Common myeloid progenitor, CD34-positive (primary cell): ENCODE results near the gene CTSE.
A peak's percentile ranks its signal among the peaks of the same experiment; 100 is the strongest.

Experiments
- CTCF ChIA-PET: fragments of 350-600 bp; sonication (Branson Sonifier 250); formaldehyde crosslinking; loops from one replicate; lab custom pipeline; 2021; ENCODE audit warnings: antibody characterized with exemption; lab: Charles Lee
- POLR2A ChIA-PET: fragments of 350-600 bp; sonication (Branson Sonifier 250); formaldehyde crosslinking; loops from one replicate; lab custom pipeline; 2021; ENCODE audit warnings: antibody characterized with exemption; lab: Charles Lee
- DNase-seq, 3 donors: peaks; one replicate each; pipeline versions ENCODE4 v3.0.0 to v3.0.0-alpha.2; 2013
- H3K27ac ChIP-seq, 2 experiments: 1 replicate in 1 of 2; 2 replicates in 1 of 2; pipeline ENCODE4 v1.7.0; 2013; ENCODE audit warnings: inconsistent platforms in 2 of 2, low read length in 2 of 2, mild to moderate bottlenecking in 2 of 2, low read depth in 1 of 2, moderate library complexity in 1 of 2; ENCODE audit not compliant: severe bottlenecking in 2 of 2, insufficient read depth in 1 of 2, poor library complexity in 1 of 2
- H3K27me3 ChIP-seq, 5 experiments: replicated peaks in 2 of 5; 1 replicate in 3 of 5; 2 replicates in 2 of 5; pipeline versions ENCODE4 v1.6.1 to v1.7.0; 2013; ENCODE audit warnings: low read length in 4 of 5, mild to moderate bottlenecking in 2 of 5, moderate library complexity in 2 of 5, inconsistent platforms in 1 of 5; ENCODE audit not compliant: insufficient read depth in 5 of 5, control insufficient read depth in 4 of 5
- H3K36me3 ChIP-seq, 4 experiments: 1 replicate in 2 of 4; 2 replicates in 2 of 4; pipeline versions ENCODE4 v1.6.1 to v1.7.0; 2013; ENCODE audit warnings: low read length in 3 of 4, control low read depth in 1 of 4, mild to moderate bottlenecking in 1 of 4; ENCODE audit not compliant: control insufficient read depth in 4 of 4, insufficient read depth in 4 of 4
- H3K4me1 ChIP-seq, 4 experiments: 1 replicate in 3 of 4; 2 replicates in 1 of 4; pipeline versions ENCODE4 v1.6.1 to v1.7.1; 2013; ENCODE audit warnings: low read length in 3 of 4, mild to moderate bottlenecking in 3 of 4, control low read depth in 1 of 4, inconsistent platforms in 1 of 4, moderate library complexity in 1 of 4; ENCODE audit not compliant: control insufficient read depth in 4 of 4, insufficient read depth in 4 of 4; ENCODE audit errors: control extremely low read depth in 1 of 4
- H3K4me3 ChIP-seq, 7 experiments: 1 replicate in 4 of 7; 2 replicates in 3 of 7; pipeline versions ENCODE4 v1.5.1 to v1.7.0; 2013; ENCODE audit warnings: mild to moderate bottlenecking in 7 of 7, low read length in 6 of 7, moderate library complexity in 6 of 7, inconsistent platforms in 2 of 7, low read depth in 2 of 7, control low read depth in 1 of 7; ENCODE audit not compliant: insufficient read depth in 4 of 7, control insufficient read depth in 1 of 7; ENCODE audit errors: extremely low read depth in 1 of 7
- H3K9me3 ChIP-seq, 5 experiments: 1 replicate in 4 of 5; 2 replicates in 1 of 5; pipeline versions ENCODE4 v1.6.1 to v1.7.1; 2013; ENCODE audit warnings: low read length in 4 of 5, mild to moderate bottlenecking in 2 of 5, inconsistent platforms in 1 of 5, low read depth in 1 of 5, moderate library complexity in 1 of 5; ENCODE audit not compliant: control insufficient read depth in 4 of 5, insufficient read depth in 2 of 5; ENCODE audit errors: control extremely low read depth in 1 of 5
- WGBS: methylation state at CpG from one replicate; pipeline ENCODE4 v1.1.5; 2013; ENCODE audit not compliant: insufficient coverage; 5-methylcytosine and 5-hydroxymethylcytosine counted together

The CTSE gene

GRCh38 chr1:205986861-205987260, 36.8 kb downstream of the CTSE start:
- H3K27ac ChIP-seq, result no peak overlapping the region
- H3K4me1 ChIP-seq, result peaks cover 0 to 13% (median 6%) of the 10 kb centered on the region in 4 experiments
- CTCF ChIA-PET, result interaction anchor here (0.7 to 12.2 kb wide), 8 partner anchors 9 to 195 kb away, joined by 3 to 173 read pairs (median 34); partner anchors contain the start of gene CTSE
- no peaks in the 10 kb centered on the region for H3K27me3 ChIP-seq
- H3K36me3 ChIP-seq, result peaks cover 0 to 48% (median 0%) of the 10 kb centered on the region in 4 experiments
- no CpG with 5 or more reads among the region's 2 CpGs for WGBS
- no peak for DNase-seq
- POLR2A ChIA-PET, result no interaction called here
- H3K9me3 ChIP-seq, result no peaks in the 10 kb centered on the region
- H3K4me3 ChIP-seq, result no peak overlapping the region

DNA sequence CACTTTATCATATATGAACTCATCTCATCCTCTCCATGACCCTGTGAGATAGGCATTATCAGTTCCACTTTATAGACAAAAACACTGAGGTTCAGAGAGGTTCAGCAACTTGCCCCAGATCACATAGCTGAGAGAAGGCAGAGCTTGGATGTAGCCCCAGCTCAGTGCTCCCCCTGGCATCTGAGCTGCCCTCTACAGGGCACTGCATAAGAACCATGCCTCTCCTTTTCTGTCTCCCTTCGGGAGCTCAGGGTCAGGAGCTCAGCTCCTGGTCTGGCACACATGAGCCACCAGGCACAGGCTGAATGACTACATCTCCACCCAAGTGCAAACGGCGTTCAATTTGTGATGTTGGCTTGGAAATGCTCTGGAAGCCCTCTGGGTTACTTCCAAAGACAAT, 37.4 kb downstream of the CTSE start:
- no peak overlapping the region for H3K27ac ChIP-seq
- CTCF ChIA-PET, result interaction anchor here (0.8 to 12.2 kb wide), 11 partner anchors 9 to 194 kb away, joined by 3 to 247 read pairs (median 20); partner anchors contain the start of gene CTSE
- no peak overlapping the region for H3K4me3 ChIP-seq
- POLR2A ChIA-PET, result no interaction called here
- no peak for DNase-seq
- peaks cover 0 to 11% (median 6%) of the 10 kb centered on the region in 4 experiments for H3K4me1 ChIP-seq
- H3K36me3 ChIP-seq, result peaks cover 0 to 45% (median 0%) of the 10 kb centered on the region in 4 experiments
- H3K27me3 ChIP-seq, result no peaks in the 10 kb centered on the region
- no peaks in the 10 kb centered on the region for H3K9me3 ChIP-seq
- WGBS, result 100% methylated on average over 1 of the region's 3 CpGs

GRCh38 chr1:205985330-205986005, 38.2 kb downstream of the CTSE start:
- ChIA-PET POLR2A (no interaction called here), CTCF (interaction anchor here (1.1 to 12.2 kb wide), 12 partner anchors 9 to 193 kb away, joined by 3 to 247 read pairs (median 13); partner anchors contain the start of gene CTSE)
- DNase-seq, result no peak
- Histone ChIP-seq H3K4me3 (no peak overlapping the region), H3K27ac (no peak overlapping the region), H3K4me1 (peaks cover 0 to 9% (median 5%) of the 10 kb centered on the region in 4 experiments), H3K27me3 (no peaks in the 10 kb centered on the region), H3K36me3 (peaks cover 0 to 40% (median 0%) of the 10 kb centered on the region in 4 experiments), H3K9me3 (no peaks in the 10 kb centered on the region)
- 100% methylated on average over 7 of the region's 9 CpGs for WGBS

DNA sequence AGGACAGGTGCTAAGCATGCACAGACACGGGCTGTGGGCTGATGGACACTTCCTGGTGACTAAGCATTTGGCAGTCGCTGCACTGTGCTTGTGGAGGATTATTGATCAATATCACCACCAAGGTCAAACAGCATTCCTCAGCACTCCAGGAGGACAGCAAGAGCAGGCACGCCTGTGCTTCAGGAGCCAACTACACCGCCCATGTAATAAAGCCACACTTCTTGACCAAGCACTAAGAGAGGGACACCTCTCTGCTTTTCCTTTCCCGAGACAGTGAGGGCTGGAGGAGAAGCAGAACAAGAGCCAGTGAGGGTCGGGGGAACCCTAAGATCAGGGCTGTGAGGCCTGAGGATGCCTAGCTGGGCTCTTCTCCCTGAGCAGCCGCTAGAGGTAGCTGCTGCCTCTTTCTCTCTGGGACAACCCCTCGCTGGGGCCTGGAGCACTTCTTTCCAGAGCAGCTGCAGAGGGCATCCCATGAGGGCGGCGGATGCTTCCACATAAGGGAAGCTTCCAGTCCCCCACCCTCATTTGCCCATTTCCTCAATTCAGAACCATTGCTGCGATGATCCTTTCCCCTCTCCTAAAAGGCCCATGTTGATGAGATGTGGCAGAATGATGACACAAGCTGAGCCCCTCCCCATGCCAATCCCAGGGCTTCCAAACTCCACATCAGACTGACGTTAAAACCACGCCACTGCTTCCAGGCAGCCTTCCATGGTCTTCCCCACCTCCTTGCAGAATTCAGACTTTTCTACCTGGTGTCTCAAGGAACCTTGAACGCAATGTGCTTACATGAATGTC, 39.6 kb downstream of the CTSE start:
- H3K27ac ChIP-seq, result no peak overlapping the region
- H3K4me1 ChIP-seq, result peaks cover 0 to 14% (median 7%) of the 10 kb centered on the region in 4 experiments
- peaks cover 0 to 35% (median 0%) of the 10 kb centered on the region in 4 experiments for H3K36me3 ChIP-seq
- H3K27me3 ChIP-seq, result no peaks in the 10 kb centered on the region
- 45% methylated on average over 11 of the region's 14 CpGs for WGBS
- ChIA-PET CTCF (interaction anchor here (0.6 to 12.2 kb wide), 18 partner anchors 12 to 304 kb away, joined by 3 to 247 read pairs (median 4); partner anchors contain the start of genes RAB7B and SLC45A3), POLR2A (no interaction called here)
- no peaks in the 10 kb centered on the region for H3K9me3 ChIP-seq
- peak; percentile 46 to 59 (median 53) for DNase-seq
- no peak overlapping the region for H3K4me3 ChIP-seq

GRCh38 chr1:205981257-205981656, 42.4 kb downstream of the CTSE start:
- POLR2A ChIA-PET, result no interaction called here
- Histone ChIP-seq H3K4me1 (peaks cover 0 to 14% (median 7%) of the 10 kb centered on the region in 4 experiments), H3K4me3 (no peak overlapping the region), H3K9me3 (no peaks in the 10 kb centered on the region), H3K36me3 (peaks cover 0 to 37% (median 0%) of the 10 kb centered on the region in 4 experiments), H3K27ac (no peak overlapping the region), H3K27me3 (no peaks in the 10 kb centered on the region)
- CTCF ChIA-PET, result interaction anchor here (0.6 to 12.2 kb wide), 7 partner anchors 10 to 936 kb away, joined by 3 to 247 read pairs (median 4); no protein-coding TSS in a partner anchor
- peak in 1 of 3 donors; percentile 42 for DNase-seq
- no CpG with 5 or more reads among the region's 1 CpG for WGBS

- CTCF ChIA-PET, result interaction anchor here (0.7 to 12.2 kb wide), 8 partner anchors 16 to 321 kb away, joined by 3 to 247 read pairs (median 8); no protein-coding TSS in a partner anchor
- Histone ChIP-seq H3K9me3 (no peaks in the 10 kb centered on the region), H3K4me3 (no peak overlapping the region), H3K36me3 (peaks cover 0 to 36% (median 0%) of the 10 kb centered on the region in 4 experiments), H3K4me1 (peaks cover 0 to 14% (median 7%) of the 10 kb centered on the region in 4 experiments), H3K27me3 (no peaks in the 10 kb centered on the region), H3K27ac (no peak overlapping the region)
- POLR2A ChIA-PET, result no interaction called here
- DNase-seq, result peak in 2 of 3 donors; percentile 44 to 55
- 74% methylated on average over 3 of the region's 3 CpGs for WGBS
These were observed 43.3 kb downstream of the CTSE start for GRCh38 chr1:205980237-205980870.
